Activated T-cell treated with anti-CD3 and anti-CD28 coated beads, Interleukin-2, amount 50 U/mL, for 4 hours (primary cell): ENCODE data around the gene SRP14. TPM values are rescaled to one million over a fixed set of nuclear protein-coding genes. Genes with fewer than 3 reads are reported as not detected.
"Not testable (repeated sequence)": the region's sequence is repeated elsewhere in the genome, so short reads cannot be mapped to it uniquely, and the experiment has no call there.

ENCODE experiments used
- ATAC-seq, 2 donors: fragments of 200-7000 bp; cut with Tn5 transposase; one replicate each; pipeline ENCODE4 v1.10.0; 2021
- DNase-seq: peaks from one replicate; pipeline ENCODE4 v3.0.0-alpha.2; 2020
- H3K27me3 Mint-ChIP-seq: one replicate; pipeline ENCODE4 v1.8.0; 2021; ENCODE audit warnings: low read depth, mixed read lengths
- H3K36me3 Mint-ChIP-seq: one replicate; pipeline ENCODE4 v1.8.0; 2022; ENCODE audit warnings: mixed read lengths; ENCODE audit not compliant: insufficient read depth
- H3K4me1 Mint-ChIP-seq: one replicate; pipeline ENCODE4 v1.8.0; 2021; ENCODE audit warnings: low read depth, mixed read lengths
- H3K4me3 Mint-ChIP-seq: one replicate; pipeline ENCODE4 v1.8.0; 2021; ENCODE audit warnings: mild to moderate bottlenecking, moderate library complexity, mixed read lengths
- H3K9me3 Mint-ChIP-seq: one replicate; pipeline ENCODE4 v1.8.0; 2021; ENCODE audit warnings: mixed read lengths
- total RNA-seq, 3 donors: library from RNA; stranded (reverse); gene quantifications; one replicate each; pipeline ENCODE4 v1.2.1, GENCODE V29; 2021

SRP14 gene
- total RNA-seq, 3 donors from 2014 or later, result 186 to 222 (median 214) TPM

DNA sequence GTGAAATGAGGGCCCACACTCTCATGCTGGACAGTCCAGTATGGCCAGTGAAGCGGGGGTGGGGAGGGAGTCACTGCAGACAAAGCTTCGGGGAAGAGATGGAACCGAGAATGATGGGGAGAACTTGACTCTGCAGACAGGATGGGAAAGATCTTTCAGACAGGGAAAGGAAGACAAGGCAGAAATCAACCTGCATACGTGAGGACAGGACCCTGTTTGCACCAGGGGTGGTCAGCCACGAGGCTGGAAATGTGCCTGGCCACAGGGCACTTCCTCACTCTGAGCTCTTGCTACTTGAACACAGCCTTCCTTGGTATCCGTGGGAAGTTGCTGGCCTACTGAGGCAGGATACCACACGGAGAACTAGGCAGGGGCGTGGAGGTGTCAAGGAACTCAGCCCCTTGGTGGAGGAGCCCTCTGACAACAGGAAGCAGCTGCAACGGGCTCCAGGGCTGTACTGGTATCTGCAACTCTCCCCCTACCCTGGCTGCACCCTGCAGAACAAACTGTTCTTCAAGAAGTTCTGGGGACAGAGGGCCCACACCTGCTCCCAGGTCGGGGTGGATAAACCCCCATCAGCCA, 9.3 kb upstream of the SRP14 start:
- no peaks in the 10 kb centered on the region for H3K36me3 Mint-ChIP-seq
- peaks cover 70% of the 10 kb centered on the region for H3K4me1 Mint-ChIP-seq
- no peak for ATAC-seq
- no peaks in the 10 kb centered on the region for H3K9me3 Mint-ChIP-seq
- peak overlapping the region; percentile 36 for H3K4me3 Mint-ChIP-seq
- H3K27me3 Mint-ChIP-seq, result no peaks in the 10 kb centered on the region
- DNase-seq, result no peak

DNA sequence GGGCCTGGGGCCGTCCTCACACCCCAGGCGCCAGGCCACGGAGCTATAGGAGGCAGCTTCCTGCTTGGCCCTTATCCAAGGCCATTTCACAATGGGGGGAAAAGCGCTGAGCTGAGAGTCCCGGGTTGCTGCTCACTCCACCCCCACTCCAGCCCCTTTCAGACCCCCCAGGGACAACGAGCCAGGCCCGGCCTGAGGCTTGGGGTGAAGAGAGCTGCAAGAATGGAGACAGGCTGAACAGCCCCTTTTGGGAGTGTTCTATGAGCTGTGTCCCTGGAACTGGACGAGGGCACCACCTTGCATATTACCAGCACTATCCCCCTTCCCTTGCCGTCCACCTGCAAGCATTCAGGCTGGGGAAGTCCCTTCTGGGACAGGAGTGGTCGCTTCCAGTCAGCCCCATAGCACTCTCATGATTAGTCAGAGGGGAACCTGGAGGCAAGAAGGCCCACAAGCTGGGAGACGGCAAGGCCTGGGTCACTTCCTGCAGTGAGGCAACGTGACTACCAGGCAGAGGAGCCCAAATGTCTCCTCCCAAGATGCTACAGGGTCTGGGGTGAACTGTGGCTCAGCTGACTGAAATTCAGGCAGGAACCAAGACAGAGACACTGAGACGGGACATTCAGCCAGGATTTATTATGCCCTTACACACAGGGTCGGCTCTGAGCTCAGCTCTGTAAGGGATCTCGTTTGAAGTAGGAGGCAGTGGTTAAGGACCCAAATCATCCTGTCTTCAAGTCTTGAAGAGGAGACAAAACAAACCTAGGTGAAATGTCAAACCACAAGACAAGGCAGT, 8.6 kb upstream of the SRP14 start:
- peak; percentile 64 to 65 for ATAC-seq
- Mint-ChIP-seq H3K4me1 (peaks cover 65% of the 10 kb centered on the region), H3K36me3 (no peaks in the 10 kb centered on the region), H3K9me3 (no peaks in the 10 kb centered on the region), H3K4me3 (peak overlapping the region; percentile 36), H3K27me3 (no peaks in the 10 kb centered on the region)
- peak; percentile 58 for DNase-seq

DNA sequence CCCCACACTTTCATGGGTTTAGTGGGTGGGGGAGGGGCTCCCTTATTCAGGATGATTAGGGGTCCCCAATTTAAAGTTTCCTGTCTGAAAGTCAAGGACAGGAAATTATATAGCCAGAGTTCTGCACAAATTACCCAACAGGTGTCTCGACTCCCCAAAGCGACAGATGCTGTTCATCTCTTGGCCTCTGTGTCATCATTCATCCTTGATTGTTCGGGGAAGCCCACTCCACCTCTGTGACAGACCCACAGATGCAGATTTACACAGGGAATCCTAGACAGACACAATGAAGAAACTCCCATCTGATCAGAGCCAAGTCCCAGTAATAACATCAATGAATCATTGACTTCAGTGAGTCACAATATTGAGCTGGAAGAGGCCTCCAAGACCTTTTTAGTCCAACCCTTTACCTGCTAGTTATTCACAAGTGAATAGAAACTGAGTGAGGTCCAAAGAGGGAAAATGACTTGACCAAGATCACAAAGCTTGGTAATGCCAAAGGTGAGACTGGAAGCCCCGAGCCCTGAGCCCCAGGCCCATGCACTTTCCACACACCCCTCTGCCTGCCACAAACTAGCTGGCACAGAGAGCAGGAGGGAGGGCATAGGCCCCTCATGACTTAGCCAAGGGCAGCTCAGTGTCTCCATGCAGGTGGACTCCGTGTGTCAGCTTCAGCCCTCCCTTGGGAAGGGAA, 7.9 kb upstream of the SRP14 start:
- H3K4me3 Mint-ChIP-seq, result no peak overlapping the region
- ATAC-seq, result peak; percentile 49 to 59
- no peak for DNase-seq
- no peaks in the 10 kb centered on the region for H3K36me3 Mint-ChIP-seq
- H3K4me1 Mint-ChIP-seq, result peaks cover 64% of the 10 kb centered on the region
- H3K27me3 Mint-ChIP-seq, result no peaks in the 10 kb centered on the region
- H3K9me3 Mint-ChIP-seq, result no peaks in the 10 kb centered on the region

DNA sequence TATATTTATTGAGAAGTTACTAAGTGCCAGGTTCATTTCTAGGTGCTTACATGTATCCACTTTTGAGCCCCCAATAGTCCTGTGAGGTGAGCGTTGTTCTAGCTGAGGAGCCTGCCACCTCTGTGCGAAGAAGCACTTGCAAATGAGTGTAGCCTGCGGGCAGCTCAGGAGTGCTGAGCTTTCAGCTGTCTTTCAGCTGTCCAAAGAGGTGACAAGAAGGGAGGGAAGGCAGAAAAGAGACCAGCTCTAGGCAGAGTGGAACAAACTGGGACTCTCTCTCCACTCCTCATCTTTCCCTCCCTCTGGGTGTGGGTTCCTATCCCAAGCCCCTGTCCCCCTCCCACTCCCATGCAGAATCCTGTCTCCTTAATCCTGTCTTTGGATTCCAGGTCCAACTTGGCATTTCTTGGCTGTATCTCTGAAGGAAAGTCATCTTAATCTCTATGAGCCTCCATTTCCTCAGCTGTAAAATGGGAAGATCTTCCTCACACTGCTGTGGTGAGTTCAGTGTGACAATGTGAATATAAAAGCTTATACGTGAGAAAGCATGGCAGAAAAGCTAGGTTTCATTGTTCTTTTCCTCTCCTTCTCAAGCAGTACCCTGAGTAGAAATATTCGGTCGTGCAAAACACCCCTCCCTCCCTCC, 6.7 kb upstream of the SRP14 start:
- Mint-ChIP-seq H3K4me3 (no peak overlapping the region), H3K36me3 (no peaks in the 10 kb centered on the region), H3K27me3 (no peaks in the 10 kb centered on the region), H3K9me3 (no peaks in the 10 kb centered on the region), H3K4me1 (peaks cover 63% of the 10 kb centered on the region)
- ATAC-seq (no peak), DNase-seq (no peak)

DNA sequence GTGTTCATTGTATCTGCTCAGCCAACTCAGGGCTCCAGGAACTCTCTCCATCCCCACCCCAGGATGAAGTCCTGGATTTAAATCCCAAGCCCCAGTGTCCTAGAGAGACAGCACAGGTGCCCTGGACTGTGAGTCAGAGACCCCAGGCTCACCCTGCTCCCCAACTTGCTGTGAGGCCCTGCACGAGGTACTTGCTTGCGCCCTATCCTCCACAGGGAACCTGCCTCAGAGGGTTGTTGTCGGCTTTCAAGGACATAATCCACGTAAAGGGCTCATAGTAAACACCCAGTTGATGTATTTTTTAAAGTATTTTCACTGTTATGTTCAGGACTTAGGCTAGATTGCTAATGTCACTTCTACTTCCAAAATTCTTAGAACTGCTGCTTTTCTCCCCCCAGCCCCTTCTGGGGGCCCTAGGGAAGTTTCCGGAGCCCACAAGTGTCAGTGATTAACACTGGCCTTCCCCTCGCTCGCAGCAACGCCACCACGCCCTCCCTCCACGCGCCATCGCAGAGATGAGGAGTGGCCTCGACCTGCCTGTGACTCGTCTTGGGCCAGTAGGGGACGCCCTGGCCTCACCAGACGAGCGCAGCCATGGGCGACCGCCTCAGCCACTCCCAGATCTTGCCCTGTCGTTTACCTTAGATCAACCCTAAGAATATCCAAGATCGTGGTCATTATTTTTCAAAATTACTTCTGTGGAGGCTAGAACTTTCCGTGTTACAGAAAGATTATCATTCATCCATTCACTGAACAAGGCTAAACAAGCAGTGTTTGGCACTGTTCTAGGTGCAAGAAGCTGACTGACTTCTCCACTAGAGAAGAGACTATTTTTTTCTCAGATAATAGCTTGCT, 6.0 kb upstream of the SRP14 start:
- Mint-ChIP-seq H3K27me3 (no peaks in the 10 kb centered on the region), H3K4me3 (no peak overlapping the region), H3K9me3 (no peaks in the 10 kb centered on the region), H3K4me1 (peaks cover 67% of the 10 kb centered on the region), H3K36me3 (no peaks in the 10 kb centered on the region)
- DNase-seq (peak; percentile 83), ATAC-seq (peak; percentile 78 to 84)

DNA sequence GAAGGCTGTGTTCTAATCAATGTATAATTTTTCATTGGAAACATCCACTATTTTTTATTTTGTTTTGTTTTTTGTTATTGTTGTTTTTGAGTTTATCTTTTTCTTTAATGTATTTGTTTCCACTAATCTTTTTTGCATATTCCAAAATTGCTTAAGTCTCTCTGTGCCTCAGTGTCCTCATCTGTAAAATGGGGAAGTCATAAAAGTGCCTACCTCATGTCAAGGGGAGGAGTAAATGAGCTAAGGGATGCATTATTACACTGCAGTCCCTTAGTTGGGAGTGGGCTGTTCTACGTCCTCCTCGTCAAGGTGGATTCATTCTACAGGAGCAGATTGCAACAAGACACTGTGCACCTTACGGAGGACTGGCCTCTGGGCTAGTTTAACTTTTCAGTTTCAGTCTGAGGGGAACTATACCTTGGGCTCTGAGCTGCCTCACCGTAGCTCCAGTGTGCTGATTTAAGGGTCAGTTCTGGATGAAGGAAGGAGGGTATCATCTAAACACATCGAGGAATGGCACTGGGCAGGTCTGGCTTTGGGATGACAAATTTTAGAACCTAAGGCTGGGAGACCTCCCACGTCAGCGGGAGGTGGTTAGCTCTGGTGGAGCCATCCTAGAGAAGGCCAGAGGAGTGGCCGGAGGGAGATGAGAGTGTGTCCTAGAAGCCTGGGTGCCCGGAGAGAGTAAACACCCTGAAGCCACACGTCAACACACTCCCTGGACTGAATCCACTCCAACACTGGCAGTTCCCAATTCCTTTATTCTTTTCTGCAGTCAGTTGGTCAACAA, 5.1 kb upstream of the SRP14 start:
- no peak for DNase-seq
- Mint-ChIP-seq H3K36me3 (no peaks in the 10 kb centered on the region), H3K9me3 (no peaks in the 10 kb centered on the region), H3K4me1 (peaks cover 64% of the 10 kb centered on the region), H3K4me3 (no peak overlapping the region), H3K27me3 (no peaks in the 10 kb centered on the region)
- no peak for ATAC-seq

DNA sequence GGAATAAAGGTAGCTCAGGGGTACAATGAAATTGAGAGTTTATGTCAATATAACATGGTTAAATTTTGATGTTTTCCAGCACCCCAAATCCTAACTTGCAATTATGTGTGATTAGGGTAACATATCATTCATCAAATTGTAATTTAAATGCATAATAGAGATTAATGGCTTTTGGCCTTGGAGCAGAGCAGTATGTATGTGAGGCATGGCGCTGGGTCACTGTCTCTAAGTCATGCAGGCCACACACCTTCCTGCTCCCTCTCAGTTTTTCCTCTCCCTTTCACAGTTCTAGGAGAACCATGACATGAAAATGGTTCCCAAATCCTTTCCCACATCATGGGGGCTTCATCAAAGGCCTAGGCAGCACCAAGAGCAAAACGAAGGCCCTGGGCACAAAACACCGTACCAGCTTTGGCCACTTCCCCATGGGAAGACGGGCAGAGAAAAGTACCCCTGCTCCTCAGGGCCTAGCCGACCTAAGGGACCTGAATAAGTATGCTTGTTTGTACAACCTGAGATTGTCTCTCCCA, 3.9 kb upstream of the SRP14 start:
- ATAC-seq (no peak), DNase-seq (no peak)
- Mint-ChIP-seq H3K27me3 (no peaks in the 10 kb centered on the region), H3K4me3 (no peak overlapping the region), H3K9me3 (no peaks in the 10 kb centered on the region), H3K36me3 (peaks cover 5% of the 10 kb centered on the region), H3K4me1 (peaks cover 58% of the 10 kb centered on the region)

DNA sequence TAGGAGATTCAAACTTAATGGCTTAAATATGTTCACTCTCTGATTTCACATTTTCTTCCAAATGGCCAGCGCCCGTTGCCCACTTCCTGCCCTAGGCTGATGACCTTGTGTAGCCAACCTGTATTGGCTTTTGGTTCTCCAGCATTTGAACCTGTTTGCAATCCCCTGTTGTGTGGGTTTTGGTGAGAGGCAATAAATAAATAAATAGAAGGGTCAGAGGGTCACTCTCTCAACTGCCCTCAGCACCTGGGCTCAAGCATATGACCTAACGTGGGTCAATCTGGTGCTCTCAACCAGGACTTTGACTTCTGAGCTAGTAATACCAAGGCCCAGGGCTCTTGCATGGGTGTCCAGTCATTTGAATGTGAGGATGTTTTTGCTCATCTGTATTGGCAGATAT, 1.8 kb upstream of the SRP14 start:
- H3K4me3 Mint-ChIP-seq, result peak overlapping the region; percentile 99
- peaks cover 53% of the 10 kb centered on the region for H3K4me1 Mint-ChIP-seq
- DNase-seq (no peak), ATAC-seq (no peak)
- H3K9me3 Mint-ChIP-seq, result no peaks in the 10 kb centered on the region
- H3K36me3 Mint-ChIP-seq, result peaks cover 20% of the 10 kb centered on the region
- no peaks in the 10 kb centered on the region for H3K27me3 Mint-ChIP-seq

DNA sequence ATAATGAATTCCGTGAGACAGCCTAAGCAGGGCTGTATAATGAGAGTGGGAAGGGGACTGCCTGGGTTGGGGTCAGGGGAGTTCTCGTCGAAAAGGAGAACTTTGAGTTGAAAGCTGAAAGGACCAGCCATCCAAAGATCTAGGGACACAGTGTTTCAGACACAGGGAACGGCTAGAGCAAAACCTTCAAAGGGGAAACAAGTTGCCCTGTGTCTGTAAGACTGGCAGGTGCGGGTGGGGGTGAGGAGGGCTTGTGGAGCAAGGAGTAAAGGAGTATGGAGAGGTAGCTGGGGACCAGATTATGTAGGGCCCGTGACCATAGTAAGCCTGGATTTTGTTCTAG, 1.3 kb upstream of the SRP14 start:
- DNase-seq (no peak), ATAC-seq (no peak)
- H3K9me3 Mint-ChIP-seq, result no peaks in the 10 kb centered on the region
- peak overlapping the region; percentile 99 for H3K4me3 Mint-ChIP-seq
- H3K27me3 Mint-ChIP-seq, result no peaks in the 10 kb centered on the region
- peaks cover 23% of the 10 kb centered on the region for H3K36me3 Mint-ChIP-seq
- H3K4me1 Mint-ChIP-seq, result peaks cover 48% of the 10 kb centered on the region

DNA sequence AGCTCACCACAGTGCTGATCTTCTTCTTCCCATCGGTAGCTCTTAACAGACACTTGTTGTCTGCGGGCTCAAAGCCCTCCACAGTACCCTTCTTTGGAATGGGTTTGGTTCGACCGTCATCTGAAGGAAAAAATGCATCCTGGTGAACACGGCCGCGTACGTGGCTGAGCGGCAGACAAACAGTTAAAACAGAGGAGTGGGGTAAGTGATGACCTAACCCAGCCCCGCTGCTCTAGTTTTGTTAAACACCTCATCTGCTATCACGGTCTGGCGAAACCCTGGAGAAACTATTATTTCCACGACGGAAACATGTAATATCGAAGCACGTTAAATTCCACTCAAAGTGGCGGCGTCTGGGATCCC, 725 bp downstream of the SRP14 start:
- Mint-ChIP-seq H3K27me3 (no peaks in the 10 kb centered on the region), H3K36me3 (peaks cover 29% of the 10 kb centered on the region), H3K4me3 (peak overlapping the region; percentile 99), H3K9me3 (no peaks in the 10 kb centered on the region), H3K4me1 (peaks cover 35% of the 10 kb centered on the region)
- DNase-seq (no peak), ATAC-seq (peak; percentile 7)

DNA sequence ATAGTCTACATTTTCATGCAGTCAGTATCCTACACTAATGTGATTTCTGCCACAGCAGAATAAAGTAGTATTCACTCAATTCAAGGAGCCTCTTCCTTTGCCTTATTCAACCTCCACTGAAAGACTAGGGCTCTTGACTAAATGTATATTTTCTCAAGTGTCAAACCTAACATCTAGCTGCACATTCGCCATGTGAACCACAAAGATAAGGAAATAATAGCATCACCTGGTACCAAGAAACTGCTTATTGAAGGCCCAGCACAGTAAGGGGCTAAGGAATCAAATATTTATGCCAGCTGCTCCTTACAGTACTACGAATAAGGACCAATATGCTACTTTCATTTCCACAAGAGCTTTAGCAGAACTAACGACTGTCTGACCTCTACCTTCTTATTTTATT, 1.3 kb downstream of the SRP14 start:
- Mint-ChIP-seq H3K4me1 (peaks cover 35% of the 10 kb centered on the region), H3K36me3 (peaks cover 31% of the 10 kb centered on the region), H3K4me3 (peak overlapping the region; percentile 99), H3K27me3 (no peaks in the 10 kb centered on the region), H3K9me3 (no peaks in the 10 kb centered on the region)
- DNase-seq (no peak), ATAC-seq (no peak)

DNA sequence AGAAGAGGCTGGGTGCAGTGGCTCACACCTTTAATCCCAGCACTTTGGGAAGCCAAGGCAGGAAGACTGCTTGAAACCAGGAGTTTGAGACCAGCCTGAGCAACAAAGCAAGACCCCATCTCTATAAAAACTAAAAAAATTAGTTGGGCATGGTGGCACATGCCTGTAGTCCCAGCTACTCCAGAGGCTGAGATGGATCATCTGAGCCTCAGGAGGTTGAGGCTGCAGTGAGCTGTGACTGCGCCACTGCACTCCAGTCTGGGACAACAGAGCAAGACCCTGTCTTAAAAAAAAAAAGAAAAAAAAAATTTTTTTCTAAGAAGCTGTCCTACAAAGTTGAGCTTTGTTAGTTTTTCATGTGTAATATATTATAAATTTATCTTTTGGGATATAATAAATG, 3.8 kb downstream of the SRP14 start:
- not testable (repeated sequence) for DNase-seq, H3K27me3 Mint-ChIP-seq, H3K4me3 Mint-ChIP-seq, H3K9me3 Mint-ChIP-seq, ATAC-seq
- Mint-ChIP-seq H3K4me1 (peaks cover 29% of the 10 kb centered on the region), H3K36me3 (peaks cover 40% of the 10 kb centered on the region)
